Measurements from ENCODE around the gene SCTR.

The SCTR gene

GRCh38 chr2:119468154-119468955, 55.9 kb downstream of the SCTR start:
- no peak overlapping the region for H2BK5ac ChIP-seq (ENCODE audit: low read length)
- no peak for DNase-seq
- no peaks in the 10 kb centered on the region for H3K79me1 ChIP-seq (ENCODE audit: low read length)
- no peak overlapping the region for H2AK5ac ChIP-seq (ENCODE audit: low read length)
- H3K18ac ChIP-seq (ENCODE audit: low read length), result no peak overlapping the region
- no peak overlapping the region for H2BK15ac ChIP-seq (replicated peaks; ENCODE audit: low read depth)
- H3K9ac ChIP-seq (ENCODE audit: low read length), result no peak overlapping the region
- H3K4me3 ChIP-seq (ENCODE audit: low read length), result no peak overlapping the region
- H3K56ac ChIP-seq (ENCODE audit: low read length), result no peak overlapping the region
- H3K4me2 ChIP-seq (ENCODE audit: low read length), result no peak overlapping the region
- no peak overlapping the region for H3K4ac ChIP-seq (ENCODE audit: low read depth, low read length)
- no peaks in the 10 kb centered on the region for H3K27me3 ChIP-seq (ENCODE audit: insufficient read depth, low read length, poor library complexity)
- H3K23ac ChIP-seq (ENCODE audit: low read length), result no peak overlapping the region
- H3K27ac ChIP-seq (ENCODE audit: low read depth, low read length), result no peak overlapping the region
- H2BK120ac ChIP-seq (ENCODE audit: low read depth, low read length), result no peak overlapping the region
- no peak overlapping the region for H4K8ac ChIP-seq (ENCODE audit: low read depth, low read length)
- no peaks in the 10 kb centered on the region for H3K36me3 ChIP-seq (ENCODE audit: control insufficient read depth, insufficient read depth, low read length)
- no peak overlapping the region for H4K5ac ChIP-seq (ENCODE audit: low read length)
- WGBS (ENCODE audit: extremely low coverage, insufficient coverage, low lambda C conversion rate), result no CpG with 5 or more reads among the region's 3 CpGs
- H3K4me1 ChIP-seq (ENCODE audit: control insufficient read depth, low read depth, low read length), result no peaks in the 10 kb centered on the region
- no peaks in the 10 kb centered on the region for H3K79me2 ChIP-seq (ENCODE audit: control insufficient read depth, insufficient read depth, low read length)

GRCh38 chr2:119466373-119466772, 57.9 kb downstream of the SCTR start:
- Histone ChIP-seq H3K27ac (ENCODE audit: low read depth, low read length) (no peak overlapping the region), H3K9ac (ENCODE audit: low read length) (no peak overlapping the region), H4K8ac (ENCODE audit: low read depth, low read length) (no peak overlapping the region), H2BK15ac (replicated peaks; ENCODE audit: low read depth) (no peak overlapping the region), H3K4ac (ENCODE audit: low read depth, low read length) (no peak overlapping the region), H3K79me2 (ENCODE audit: control insufficient read depth, insufficient read depth, low read length) (no peaks in the 10 kb centered on the region), H3K4me1 (ENCODE audit: control insufficient read depth, low read depth, low read length) (no peaks in the 10 kb centered on the region), H3K18ac (ENCODE audit: low read length) (no peak overlapping the region), H4K5ac (ENCODE audit: low read length) (no peak overlapping the region), H3K4me2 (ENCODE audit: low read length) (no peak overlapping the region), H3K56ac (ENCODE audit: low read length) (no peak overlapping the region), H3K79me1 (ENCODE audit: low read length) (no peaks in the 10 kb centered on the region), H3K4me3 (ENCODE audit: low read length) (no peak overlapping the region), H3K23ac (ENCODE audit: low read length) (no peak overlapping the region), H2BK5ac (ENCODE audit: low read length) (no peak overlapping the region), H3K36me3 (ENCODE audit: control insufficient read depth, insufficient read depth, low read length) (no peaks in the 10 kb centered on the region), H2AK5ac (ENCODE audit: low read length) (no peak overlapping the region), H2BK120ac (ENCODE audit: low read depth, low read length) (no peak overlapping the region), H3K27me3 (ENCODE audit: insufficient read depth, low read length, poor library complexity) (no peaks in the 10 kb centered on the region)
- no peak for DNase-seq
- WGBS (ENCODE audit: extremely low coverage, insufficient coverage, low lambda C conversion rate), result no CpG with 5 or more reads among the region's 4 CpGs

- Histone ChIP-seq H2BK120ac (ENCODE audit: low read depth, low read length) (no peak overlapping the region), H3K23ac (ENCODE audit: low read length) (no peak overlapping the region), H3K79me2 (ENCODE audit: control insufficient read depth, insufficient read depth, low read length) (no peaks in the 10 kb centered on the region), H2BK5ac (ENCODE audit: low read length) (no peak overlapping the region), H2AK5ac (ENCODE audit: low read length) (no peak overlapping the region), H3K18ac (ENCODE audit: low read length) (no peak overlapping the region), H3K9ac (ENCODE audit: low read length) (no peak overlapping the region), H3K4me1 (ENCODE audit: control insufficient read depth, low read depth, low read length) (no peaks in the 10 kb centered on the region), H3K27me3 (ENCODE audit: insufficient read depth, low read length, poor library complexity) (no peaks in the 10 kb centered on the region), H3K4me2 (ENCODE audit: low read length) (no peak overlapping the region), H3K36me3 (ENCODE audit: control insufficient read depth, insufficient read depth, low read length) (no peaks in the 10 kb centered on the region), H4K8ac (ENCODE audit: low read depth, low read length) (no peak overlapping the region), H4K5ac (ENCODE audit: low read length) (no peak overlapping the region), H3K27ac (ENCODE audit: low read depth, low read length) (no peak overlapping the region), H3K4me3 (ENCODE audit: low read length) (no peak overlapping the region), H2BK15ac (replicated peaks; ENCODE audit: low read depth) (no peak overlapping the region), H3K79me1 (ENCODE audit: low read length) (no peaks in the 10 kb centered on the region), H3K56ac (ENCODE audit: low read length) (no peak overlapping the region), H3K4ac (ENCODE audit: low read depth, low read length) (no peak overlapping the region)
- no CpG with 5 or more reads among the region's 11 CpGs for WGBS (ENCODE audit: extremely low coverage, insufficient coverage, low lambda C conversion rate)
- DNase-seq, result no peak
Measured at GRCh38 chr2:119465687-119466086, 58.6 kb downstream of the SCTR start.

- Histone ChIP-seq H3K56ac (ENCODE audit: low read length) (no peak overlapping the region), H2BK5ac (ENCODE audit: low read length) (no peak overlapping the region), H3K9ac (ENCODE audit: low read length) (no peak overlapping the region), H3K79me2 (ENCODE audit: control insufficient read depth, insufficient read depth, low read length) (no peaks in the 10 kb centered on the region), H3K27me3 (ENCODE audit: insufficient read depth, low read length, poor library complexity) (no peaks in the 10 kb centered on the region), H3K4me3 (ENCODE audit: low read length) (no peak overlapping the region), H2BK15ac (replicated peaks; ENCODE audit: low read depth) (no peak overlapping the region), H3K79me1 (ENCODE audit: low read length) (no peaks in the 10 kb centered on the region), H2AK5ac (ENCODE audit: low read length) (no peak overlapping the region), H4K5ac (ENCODE audit: low read length) (no peak overlapping the region), H2BK120ac (ENCODE audit: low read depth, low read length) (no peak overlapping the region), H3K4me1 (ENCODE audit: control insufficient read depth, low read depth, low read length) (no peaks in the 10 kb centered on the region), H3K36me3 (ENCODE audit: control insufficient read depth, insufficient read depth, low read length) (no peaks in the 10 kb centered on the region), H3K4ac (ENCODE audit: low read depth, low read length) (no peak overlapping the region), H3K27ac (ENCODE audit: low read depth, low read length) (no peak overlapping the region), H3K4me2 (ENCODE audit: low read length) (no peak overlapping the region), H3K23ac (ENCODE audit: low read length) (no peak overlapping the region), H3K18ac (ENCODE audit: low read length) (no peak overlapping the region), H4K8ac (ENCODE audit: low read depth, low read length) (no peak overlapping the region)
- DNase-seq, result peak; percentile 57
- WGBS (ENCODE audit: extremely low coverage, insufficient coverage, low lambda C conversion rate), result no CpG with 5 or more reads among the region's 4 CpGs
Measured at GRCh38 chr2:119464981-119465380, 59.3 kb downstream of the SCTR start.

GRCh38 chr2:119463990-119464389, 60.3 kb downstream of the SCTR start:
- H2AK5ac ChIP-seq (ENCODE audit: low read length), result no peak overlapping the region

GRCh38 chr2:119463136-119463535, 61.1 kb downstream of the SCTR start:
- H3K79me1 ChIP-seq (ENCODE audit: low read length), result no peaks in the 10 kb centered on the region
- no peaks in the 10 kb centered on the region for H3K4me1 ChIP-seq (ENCODE audit: control insufficient read depth, low read depth, low read length)
- H2BK120ac ChIP-seq (ENCODE audit: low read depth, low read length), result no peak overlapping the region
- no peak overlapping the region for H4K8ac ChIP-seq (ENCODE audit: low read depth, low read length)
- no peak overlapping the region for H3K18ac ChIP-seq (ENCODE audit: low read length)
- no peak for DNase-seq
- no peaks in the 10 kb centered on the region for H3K79me2 ChIP-seq (ENCODE audit: control insufficient read depth, insufficient read depth, low read length)
- H3K27me3 ChIP-seq (ENCODE audit: insufficient read depth, low read length, poor library complexity), result no peaks in the 10 kb centered on the region
- no peak overlapping the region for H3K23ac ChIP-seq (ENCODE audit: low read length)
- no peak overlapping the region for H4K5ac ChIP-seq (ENCODE audit: low read length)
- no peak overlapping the region for H2BK15ac ChIP-seq (replicated peaks; ENCODE audit: low read depth)
- no peaks in the 10 kb centered on the region for H3K36me3 ChIP-seq (ENCODE audit: control insufficient read depth, insufficient read depth, low read length)
- no peak overlapping the region for H2AK5ac ChIP-seq (ENCODE audit: low read length)
- H3K4ac ChIP-seq (ENCODE audit: low read depth, low read length), result no peak overlapping the region
- H3K4me3 ChIP-seq (ENCODE audit: low read length), result no peak overlapping the region
- no peak overlapping the region for H3K27ac ChIP-seq (ENCODE audit: low read depth, low read length)
- no peak overlapping the region for H3K4me2 ChIP-seq (ENCODE audit: low read length)
- H3K56ac ChIP-seq (ENCODE audit: low read length), result no peak overlapping the region
- no CpG with 5 or more reads among the region's 4 CpGs for WGBS (ENCODE audit: extremely low coverage, insufficient coverage, low lambda C conversion rate)
- no peak overlapping the region for H3K9ac ChIP-seq (ENCODE audit: low read length)
- no peak overlapping the region for H2BK5ac ChIP-seq (ENCODE audit: low read length)

More at GRCh38 chr2:119463990-119464389, 60.3 kb downstream of the SCTR start:
- Histone ChIP-seq H4K8ac (ENCODE audit: low read depth, low read length) (no peak overlapping the region), H3K4me3 (ENCODE audit: low read length) (no peak overlapping the region), H3K56ac (ENCODE audit: low read length) (no peak overlapping the region), H3K79me1 (ENCODE audit: low read length) (no peaks in the 10 kb centered on the region), H3K23ac (ENCODE audit: low read length) (no peak overlapping the region), H3K9ac (ENCODE audit: low read length) (no peak overlapping the region), H3K18ac (ENCODE audit: low read length) (no peak overlapping the region), H3K4ac (ENCODE audit: low read depth, low read length) (no peak overlapping the region), H3K27ac (ENCODE audit: low read depth, low read length) (no peak overlapping the region), H2BK120ac (ENCODE audit: low read depth, low read length) (no peak overlapping the region), H4K5ac (ENCODE audit: low read length) (no peak overlapping the region), H2BK15ac (replicated peaks; ENCODE audit: low read depth) (no peak overlapping the region), H3K27me3 (ENCODE audit: insufficient read depth, low read length, poor library complexity) (no peaks in the 10 kb centered on the region), H2BK5ac (ENCODE audit: low read length) (no peak overlapping the region), H3K36me3 (ENCODE audit: control insufficient read depth, insufficient read depth, low read length) (no peaks in the 10 kb centered on the region), H3K4me1 (ENCODE audit: control insufficient read depth, low read depth, low read length) (no peaks in the 10 kb centered on the region), H3K4me2 (ENCODE audit: low read length) (no peak overlapping the region), H3K79me2 (ENCODE audit: control insufficient read depth, insufficient read depth, low read length) (no peaks in the 10 kb centered on the region)
- no CpG with 5 or more reads among the region's 9 CpGs for WGBS (ENCODE audit: extremely low coverage, insufficient coverage, low lambda C conversion rate)
- DNase-seq, result no peak

All from mesendoderm (in vitro differentiated cells).